ENCODE measurements around the gene BRAT1. TPM values are rescaled to one million over a fixed set of nuclear protein-coding genes. Genes with fewer than 3 reads are reported as not detected.

The BRAT1 gene
- 41.8 TPM for total RNA-seq

GRCh38 chr7:2555121-2556052 is at the start of gene BRAT1:
Gene BRAT1 (minus strand): TSS chr7:2555524. CDS start chr7:2554431, 1,093 bp downstream.

GRCh38 chr7:2558629-2559282 is 3.4 kb upstream of the BRAT1 start, which contains the start of gene IQCE:
Gene IQCE (plus strand): TSS chr7:2558979. CDS start chr7:2559182, 203 bp downstream.

GRCh38 chr7:2519119-2519930 is 36.0 kb downstream of the BRAT1 start, which contains the start of gene LFNG:
Gene LFNG (plus strand): TSS chr7:2519774. CDS start chr7:2519862, 88 bp downstream.

Other genes with a start within 250 kb of the BRAT1 start
- gene SNX8, start 241.1 kb downstream of the BRAT1 start, total RNA-seq: 31.0 TPM
- gene EIF3B, start 200.7 kb downstream of the BRAT1 start, total RNA-seq: 116 TPM
- gene CHST12, start 151.9 kb downstream of the BRAT1 start, total RNA-seq: 16.9 TPM
- not detected for gene GRIFIN, start 79.1 kb downstream of the BRAT1 start, total RNA-seq
- gene LFNG, start 35.8 kb downstream of the BRAT1 start, total RNA-seq: 42.2 TPM
- gene IQCE, start 3.5 kb upstream of the BRAT1 start, total RNA-seq: 22.2 TPM
- 87.3 TPM for gene TTYH3, start 76.5 kb upstream of the BRAT1 start, total RNA-seq
- 0.11 TPM for gene AMZ1, start 132.7 kb upstream of the BRAT1 start, total RNA-seq

All from camera-type eye (tissue), 1 donor.